Effector memory CD8-positive, alpha-beta T cell (primary cell): ENCODE measurements around the gene LCN9.
"Not testable (repeated sequence)": the region's sequence is repeated elsewhere in the genome, so short reads cannot be mapped to it uniquely, and the experiment has no call there.

Experiments used
- ATAC-seq: fragments of 150-1000 bp; cut with Tn5 transposase; replicated peaks from 2 replicates; pipeline ENCODE4 v1.10.0; 2021; ENCODE audit warnings: mild to moderate bottlenecking, moderate library complexity
- DNase-seq, 3 experiments: peaks; one replicate each; pipeline ENCODE4 v3.0.0; 2021
- H3K27ac Mint-ChIP-seq, 2 donors: one replicate each; pipeline ENCODE4 v1.8.0; 2022; ENCODE audit warnings: mild to moderate bottlenecking in 2 of 2, mixed read lengths in 2 of 2, moderate library complexity in 2 of 2
- H3K27me3 Mint-ChIP-seq, 2 donors: one replicate each; pipeline ENCODE4 v1.8.0; 2022; ENCODE audit warnings: mixed read lengths in 2 of 2
- H3K36me3 Mint-ChIP-seq: one replicate; pipeline ENCODE4 v1.8.0; 2022; ENCODE audit warnings: mild to moderate bottlenecking, moderate library complexity, mixed read lengths; ENCODE audit not compliant: insufficient read depth
- H3K4me1 Mint-ChIP-seq, 2 donors: one replicate each; pipeline ENCODE4 v1.8.0; 2022; ENCODE audit warnings: low read depth in 2 of 2, mixed read lengths in 2 of 2
- H3K4me3 Mint-ChIP-seq, 2 donors: one replicate each; pipeline ENCODE4 v1.8.0; 2022; ENCODE audit warnings: mild to moderate bottlenecking in 2 of 2, mixed read lengths in 2 of 2, moderate library complexity in 2 of 2
- H3K9me3 Mint-ChIP-seq, 2 donors: one replicate each; pipeline ENCODE4 v1.8.0; 2022; ENCODE audit warnings: mixed read lengths in 2 of 2

The LCN9 gene

GRCh38 chr9:135670721-135671590 lies 7.8 kb downstream of the LCN9 start:
- Mint-ChIP-seq H3K4me3 (no peak overlapping the region), H3K9me3 (no peaks in the 10 kb centered on the region), H3K36me3 (peaks cover 4% of the 10 kb centered on the region), H3K27ac (no peak overlapping the region), H3K27me3 (peaks cover 0 to 25% of the 10 kb centered on the region in 2 donors), H3K4me1 (no peaks in the 10 kb centered on the region)
- DNase-seq = no peak
- ATAC-seq = no peak

GRCh38 chr9:135671591-135672041 lies 8.5 kb downstream of the LCN9 start:
- H3K4me3 Mint-ChIP-seq = no peak overlapping the region
- DNase-seq (no peak), ATAC-seq (no peak)

GRCh38 chr9:135672786-135673185 lies 9.7 kb downstream of the LCN9 start:
- not testable (repeated sequence) for H3K36me3 Mint-ChIP-seq, ATAC-seq, H3K27ac Mint-ChIP-seq, H3K4me1 Mint-ChIP-seq, H3K9me3 Mint-ChIP-seq, H3K4me3 Mint-ChIP-seq, DNase-seq
- H3K27me3 Mint-ChIP-seq = peaks cover 0 to 19% of the 10 kb centered on the region in 2 donors

More at GRCh38 chr9:135671591-135672041, 8.5 kb downstream of the LCN9 start:
- H3K27me3 Mint-ChIP-seq = peaks cover 0 to 19% of the 10 kb centered on the region in 2 donors
- no peaks in the 10 kb centered on the region for H3K4me1 Mint-ChIP-seq
- H3K36me3 Mint-ChIP-seq = peaks cover 4% of the 10 kb centered on the region
- H3K27ac Mint-ChIP-seq = peak overlapping the region in 1 of 2 donors; percentile 2
- no peaks in the 10 kb centered on the region for H3K9me3 Mint-ChIP-seq

GRCh38 chr9:135673941-135674340 lies 10.8 kb downstream of the LCN9 start:
- no peak for DNase-seq
- ATAC-seq = no peak
- no peak overlapping the region for H3K27ac Mint-ChIP-seq
- no peaks in the 10 kb centered on the region for H3K4me1 Mint-ChIP-seq
- H3K4me3 Mint-ChIP-seq = no peak overlapping the region
- peaks cover 4% of the 10 kb centered on the region for H3K36me3 Mint-ChIP-seq
- no peaks in the 10 kb centered on the region for H3K9me3 Mint-ChIP-seq
- H3K27me3 Mint-ChIP-seq = peaks cover 0 to 12% of the 10 kb centered on the region in 2 donors

- no peak for ATAC-seq
- H3K27me3 Mint-ChIP-seq = peaks cover 0 to 12% of the 10 kb centered on the region in 2 donors
- peaks cover 4% of the 10 kb centered on the region for H3K36me3 Mint-ChIP-seq
- no peak for DNase-seq
- no peaks in the 10 kb centered on the region for H3K4me1 Mint-ChIP-seq
- no peak overlapping the region for H3K4me3 Mint-ChIP-seq
- H3K27ac Mint-ChIP-seq = no peak overlapping the region
- H3K9me3 Mint-ChIP-seq = no peaks in the 10 kb centered on the region
Measured at GRCh38 chr9:135674977-135675376, 11.9 kb downstream of the LCN9 start.

GRCh38 chr9:135676891-135677290 lies 13.8 kb downstream of the LCN9 start:
- DNase-seq = no peak
- Mint-ChIP-seq H3K9me3 (no peaks in the 10 kb centered on the region), H3K27ac (no peak overlapping the region), H3K36me3 (peaks cover 4% of the 10 kb centered on the region), H3K4me1 (no peaks in the 10 kb centered on the region), H3K4me3 (no peak overlapping the region), H3K27me3 (peaks cover 5 to 24% of the 10 kb centered on the region in 2 donors)
- no peak for ATAC-seq

GRCh38 chr9:135677641-135678168 lies 14.6 kb downstream of the LCN9 start:
- Mint-ChIP-seq H3K4me3 (no peak overlapping the region), H3K27me3 (peaks cover 6 to 26% of the 10 kb centered on the region in 2 donors), H3K4me1 (no peaks in the 10 kb centered on the region), H3K27ac (no peak overlapping the region), H3K36me3 (peaks cover 4% of the 10 kb centered on the region), H3K9me3 (no peaks in the 10 kb centered on the region)
- no peak for DNase-seq
- ATAC-seq = no peak

- Mint-ChIP-seq H3K36me3 (peaks cover 4% of the 10 kb centered on the region), H3K4me3 (no peak overlapping the region), H3K27me3 (peaks cover 11 to 32% of the 10 kb centered on the region in 2 donors), H3K4me1 (no peaks in the 10 kb centered on the region), H3K9me3 (no peaks in the 10 kb centered on the region), H3K27ac (no peak overlapping the region)
- DNase-seq = no peak
- ATAC-seq = no peak
Measured at GRCh38 chr9:135678236-135679017, 15.3 kb downstream of the LCN9 start.

- Mint-ChIP-seq H3K4me3 (no peak overlapping the region), H3K4me1 (no peaks in the 10 kb centered on the region), H3K36me3 (no peaks in the 10 kb centered on the region), H3K27ac (peak overlapping the region in 1 of 2 donors; percentile 30), H3K27me3 (peaks cover 11 to 48% of the 10 kb centered on the region in 2 donors), H3K9me3 (no peaks in the 10 kb centered on the region)
- DNase-seq (no peak), ATAC-seq (no peak)
Measured at GRCh38 chr9:135680056-135680455, 16.9 kb downstream of the LCN9 start.

- no peak for ATAC-seq
- Mint-ChIP-seq H3K27me3 (peaks cover 11 to 52% of the 10 kb centered on the region in 2 donors), H3K4me1 (no peaks in the 10 kb centered on the region), H3K36me3 (no peaks in the 10 kb centered on the region), H3K27ac (no peak overlapping the region), H3K4me3 (no peak overlapping the region), H3K9me3 (no peaks in the 10 kb centered on the region)
- no peak for DNase-seq
Measured at GRCh38 chr9:135681161-135681560, 18.1 kb downstream of the LCN9 start.

GRCh38 chr9:135683401-135684034 lies 20.4 kb downstream of the LCN9 start:
- no peak overlapping the region for H3K27ac Mint-ChIP-seq
- H3K27me3 Mint-ChIP-seq = peaks cover 11 to 61% of the 10 kb centered on the region in 2 donors
- no peak overlapping the region for H3K4me3 Mint-ChIP-seq
- no peaks in the 10 kb centered on the region for H3K4me1 Mint-ChIP-seq
- H3K36me3 Mint-ChIP-seq = no peaks in the 10 kb centered on the region
- no peaks in the 10 kb centered on the region for H3K9me3 Mint-ChIP-seq
- DNase-seq = no peak
- ATAC-seq = no peak

- Mint-ChIP-seq H3K4me1 (no peaks in the 10 kb centered on the region), H3K27ac (no peak overlapping the region), H3K4me3 (no peak overlapping the region), H3K36me3 (no peaks in the 10 kb centered on the region), H3K27me3 (peaks cover 11 to 61% of the 10 kb centered on the region in 2 donors), H3K9me3 (no peaks in the 10 kb centered on the region)
- ATAC-seq = no peak
- no peak for DNase-seq
Measured at GRCh38 chr9:135684691-135685090, 21.6 kb downstream of the LCN9 start.

GRCh38 chr9:135687216-135687615 lies 24.1 kb downstream of the LCN9 start:
- peaks cover 5 to 49% of the 10 kb centered on the region in 2 donors for H3K27me3 Mint-ChIP-seq
- no peaks in the 10 kb centered on the region for H3K36me3 Mint-ChIP-seq
- no peaks in the 10 kb centered on the region for H3K4me1 Mint-ChIP-seq
- H3K4me3 Mint-ChIP-seq = no peak overlapping the region
- H3K27ac Mint-ChIP-seq = no peak overlapping the region
- no peak for ATAC-seq
- H3K9me3 Mint-ChIP-seq = no peaks in the 10 kb centered on the region
- no peak for DNase-seq
